GM12878 (cell line): ENCODE results near the gene DPF3. TPM values are rescaled to one million over a fixed set of nuclear protein-coding genes. Genes with fewer than 3 reads are reported as not detected.

Source experiments
- ATAC-seq: fragments of 200-7000 bp; cut with Tn5 transposase; 3 replicates; pipeline ENCODE4 v1.9.1; 2020; ENCODE audit warnings: mild to moderate bottlenecking, moderate library complexity
- BruUV-seq: library from RNA; stranded (reverse); fragments of 400-500 nt; replicated peaks from 2 replicates; lab custom pipeline; 2021; lab: Mats Ljungman, UMichigan
- CTCF ChIA-PET: fragments of 300-600 bp; sonication (Branson Sonifier 250); formaldehyde crosslinking; extraction: SDS; loops from one replicate; lab custom pipeline; 2021; ENCODE audit warnings: inconsistent platforms; lab: Yijun Ruan, JAX
- POLR2A ChIA-PET: fragments of 350-600 bp; formaldehyde crosslinking; extraction: SDS; loops from one replicate; lab custom pipeline; 2021; ENCODE audit warnings: inconsistent platforms; lab: Charles Lee
- RAD21 ChIA-PET: fragments of 300-600 bp; sonication (Branson Sonifier 250); formaldehyde crosslinking; loops from one replicate; lab custom pipeline; 2023; ENCODE audit warnings: antibody characterized with exemption; ENCODE audit not compliant: unreplicated experiment; lab: Charles Lee
- SMC1A ChIA-PET: fragments of 300-600 bp; sonication (Branson Sonifier 250); formaldehyde crosslinking; loops from one replicate; lab custom pipeline; 2023; ENCODE audit not compliant: unreplicated experiment, uncharacterized antibody; lab: Charles Lee
- DNase-seq: peaks from one replicate; pipeline ENCODE4 v3.0.0-alpha.2; 2011; ENCODE audit warnings: low read depth, low spot score
- FAIRE-seq: peaks from 3 replicates; lab custom pipeline; 2011; peaks lifted over from hg19 to GRCh38; lab: Jason Lieb, UNC
- H2AFZ ChIP-seq: 2 replicates; pipeline ENCODE4 v1.6.0; 2011; ENCODE audit warnings: low read depth, low read length, control low read depth; ENCODE audit not compliant: control insufficient read depth
- H3K27ac ChIP-seq: 2 replicates; pipeline ENCODE4 v1.5.1; 2011; ENCODE audit warnings: control low read depth; ENCODE audit not compliant: control insufficient read depth, insufficient read depth
- H3K27me3 ChIP-seq, 2 experiments: replicated peaks in 1 of 2; 2 replicates each; pipeline versions ENCODE4 v1.6.0 to v1.6.1; 2011; ENCODE audit warnings: low read length in 1 of 2; ENCODE audit not compliant: control insufficient read depth in 2 of 2, insufficient read depth in 2 of 2
- H3K36me3 ChIP-seq, 2 experiments: 2 replicates each; pipeline ENCODE4 v1.5.1; 2011; ENCODE audit warnings: low read length in 1 of 2; ENCODE audit not compliant: control insufficient read depth in 2 of 2, insufficient read depth in 2 of 2
- H3K4me1 ChIP-seq: 2 replicates; pipeline ENCODE4 v1.6.1; 2011; ENCODE audit warnings: mild to moderate bottlenecking, low read length, moderate library complexity, mixed read lengths; ENCODE audit not compliant: control insufficient read depth, insufficient read depth
- H3K4me2 ChIP-seq: 2 replicates; pipeline ENCODE4 v1.6.0; 2011; ENCODE audit warnings: control low read depth; ENCODE audit not compliant: control insufficient read depth, insufficient read depth
- H3K4me3 ChIP-seq: fragments of 200-600 bp; sonication (generic); 2 replicates; pipeline ENCODE4 v1.5.1; 2016
- H3K79me2 ChIP-seq: 2 replicates; pipeline ENCODE4 v1.6.0; 2011; ENCODE audit warnings: low read length; ENCODE audit not compliant: control insufficient read depth, insufficient read depth
- H3K9ac ChIP-seq: 2 replicates; pipeline ENCODE4 v1.8.0; 2011; ENCODE audit warnings: low read length, control low read depth, mixed read lengths; ENCODE audit not compliant: control insufficient read depth, insufficient read depth
- H3K9me3 ChIP-seq: replicated peaks from 3 replicates; pipeline ENCODE4 v1.5.1; 2011; ENCODE audit warnings: mild to moderate bottlenecking, low read length; ENCODE audit not compliant: control insufficient read depth, insufficient read depth
- H4K20me1 ChIP-seq: 2 replicates; pipeline ENCODE4 v1.6.0; 2011; ENCODE audit not compliant: control insufficient read depth, insufficient read depth
- BACH1 ChIP-seq: fragments of 450-650 bp; IDR thresholded peaks from 2 replicates; pipeline ENCODE4 v1.6.1; 2017; ENCODE audit warnings: mild to moderate bottlenecking, borderline replicate concordance
- ELK1 ChIP-seq: IDR thresholded peaks from 2 replicates; pipeline ENCODE4 v1.6.1; 2012; ENCODE audit warnings: low read depth, low read length, improper control_type of control experiment
- GATAD2B ChIP-seq: fragments of 450-650 bp; conservative IDR thresholded peaks from 2 replicates; pipeline ENCODE4 v1.6.1; 2017; ENCODE audit warnings: low read depth, mild to moderate bottlenecking, moderate library complexity
- MXI1 ChIP-seq: fragments of 150-350 bp; IDR thresholded peaks from 2 replicates; pipeline ENCODE4 v1.6.1; 2011; ENCODE audit warnings: low read depth, mild to moderate bottlenecking, inconsistent platforms, low read length, improper control_type of control experiment
- NFYB ChIP-seq: IDR thresholded peaks from 2 replicates; pipeline ENCODE4 v1.6.1; 2011; ENCODE audit warnings: low read depth, mild to moderate bottlenecking, low read length, improper control_type of control experiment, moderate library complexity; ENCODE audit not compliant: insufficient read depth
- RELA ChIP-seq: fragments of 450-650 bp; IDR thresholded peaks from 2 replicates; pipeline ENCODE4 v1.8.0; 2014; ENCODE audit warnings: borderline replicate concordance; ENCODE audit not compliant: partially characterized antibody
- SMC3 ChIP-seq: IDR thresholded peaks from 2 replicates; pipeline ENCODE4 v1.6.1; 2011; ENCODE audit warnings: low read length, improper control_type of control experiment, borderline replicate concordance
- SREBF1 ChIP-seq: IDR thresholded peaks from 2 replicates; pipeline ENCODE4 v1.6.1; 2012; ENCODE audit warnings: mild to moderate bottlenecking, low read length
- SREBF2 ChIP-seq: IDR thresholded peaks from 2 replicates; pipeline ENCODE4 v1.6.1; 2012; ENCODE audit warnings: mild to moderate bottlenecking, low read length
- TCF12 ChIP-seq: IDR thresholded peaks from 2 replicates; pipeline ENCODE4 v1.6.1; 2011; ENCODE audit warnings: low read depth, mild to moderate bottlenecking, low read length
- ZNF274 ChIP-seq: IDR thresholded peaks from one replicate; pipeline ENCODE4 v1.8.0; 2011; ENCODE audit not compliant: insufficient read length, insufficient read depth
- ZSCAN29 ChIP-seq: fragments of 450-650 bp; IDR thresholded peaks from 2 replicates; pipeline ENCODE4 v1.6.1; 2017; ENCODE audit warnings: mild to moderate bottlenecking, moderate library complexity
- WGBS: methylation state at CpG from one replicate; pipeline ENCODE4 v1.1.6; 2016; ENCODE audit warnings: low lambda C conversion rate; ENCODE audit not compliant: insufficient replicate concordance, insufficient coverage; ENCODE audit errors: missing lambda C conversion rate; 5-methylcytosine and 5-hydroxymethylcytosine counted together
- in situ Hi-C: fragments of 300-500 bp; cut with MboI; formaldehyde crosslinking; loops from 9 replicates; pipeline ENCODE4 v1.14.3; 2018; ENCODE audit warnings: mixed read lengths
- intact Hi-C: fragments of 100-400 bp; cut with micrococcal nuclease; formaldehyde crosslinking; loops from one replicate; pipeline ENCODE4 v1.14.2; 2022; ENCODE audit not compliant: unreplicated experiment
- polyA plus RNA-seq, 11 experiments: library from polyadenylated mRNA; depleted of rRNA in 4 of 11; unstranded in 6 of 11; stranded (reverse) in 5 of 11; fragments of >200 nt; fragmentation: Nextera tagmentation in 4 of 11; fragmentation: Illumina TruSeq in 1 of 11; extraction: Ambion mirVana in 4 of 11; extraction: Trizol in 1 of 11; gene quantifications; 1 replicate in 1 of 11; 2 replicates in 10 of 11; pipeline versions ENCODE4 v1.2.1 to v1.2.3, GENCODE V29; 2011 to 2016; ENCODE audit warnings: inconsistent platforms in 2 of 11, missing spikeins in 2 of 11, low read depth in 1 of 11
- total RNA-seq, 4 experiments: library from RNA; depleted of rRNA in 3 of 4; stranded (reverse); fragments of >200 nt in 3 of 4; fragmentation: Illumina TruSeq in 1 of 4; extraction: Trizol in 1 of 4; gene quantifications; 2 replicates each; pipeline versions ENCODE4 v1.2.1 to v1.2.3, GENCODE V29; 2013 to 2021

The DPF3 gene
- total and polyA plus RNA-seq, 10 of the 15 experiments (the other 5 are each of a cell fraction or from before 2014, with no cell fraction given): 0.69 to 8.0 (median 2.2) TPM

GRCh38 chr14:72941286-72941985, 47.5 kb upstream of the DPF3 start:
- Histone ChIP-seq H3K27me3 (no peaks in the 10 kb centered on the region), H3K9ac (no peak overlapping the region), H3K4me3 (no peak overlapping the region), H3K9me3 (no peaks in the 10 kb centered on the region), H3K36me3 (peaks cover 22 to 24% of the 10 kb centered on the region in 2 experiments), H3K27ac (no peak overlapping the region), H2AFZ (no peak overlapping the region), H3K79me2 (no peaks in the 10 kb centered on the region), H3K4me1 (no peaks in the 10 kb centered on the region), H3K4me2 (no peak overlapping the region), H4K20me1 (no peaks in the 10 kb centered on the region)
- no peak for ATAC-seq
- no peak for DNase-seq
- in situ Hi-C loops: no loop called here
- ChIA-PET POLR2A (no interaction called here), SMC1A (no interaction called here), RAD21 (no interaction called here), CTCF (interaction anchor here (1.3 kb wide), 1 partner anchor 427 kb away, joined by 3 read pairs; no protein-coding TSS in a partner anchor)
- 85% methylated on average over 12 of the region's 12 CpGs for WGBS
- FAIRE-seq: no peak
- no TSS peak for BruUV-seq
- intact Hi-C loops: no loop called here
- TF ChIP-seq SREBF1 (no peak), TCF12 (no peak), SMC3 (no peak), ZNF274 (no peak), MXI1 (no peak), NFYB (no peak)

- in situ Hi-C loops (no loop called here), intact Hi-C loops (no loop called here)
- POLR2A ChIA-PET: no interaction called here
- RAD21 ChIA-PET: interaction anchor here (1.1 kb wide), 1 partner anchor 9 kb away, joined by 3 read pairs; no protein-coding TSS in a partner anchor
- CTCF ChIA-PET: interaction anchor here (2.7 kb wide), 1 partner anchor 9 kb away, joined by 13 read pairs; no protein-coding TSS in a partner anchor
- H3K9ac ChIP-seq: no peak overlapping the region
- no peak for ATAC-seq
- SMC1A ChIA-PET: interaction anchor here (0.8 kb wide), 1 partner anchor 11 kb away, joined by 3 read pairs; no protein-coding TSS in a partner anchor
- no TSS peak for BruUV-seq
- WGBS: 90% methylated on average over 13 of the region's 13 CpGs
- no peaks in the 10 kb centered on the region for H4K20me1 ChIP-seq
- H2AFZ ChIP-seq: no peak overlapping the region
- no peaks in the 10 kb centered on the region; the same call in 1 of the 2 replicates for H3K79me2 ChIP-seq
- H3K9me3 ChIP-seq: no peaks in the 10 kb centered on the region
- no peak for DNase-seq
- no peak overlapping the region for H3K4me3 ChIP-seq
- H3K4me1 ChIP-seq: no peaks in the 10 kb centered on the region
- TF ChIP-seq SREBF2 (no peak), ZSCAN29 (no peak), GATAD2B (no peak), RELA (no peak), BACH1 (no peak), ELK1 (no peak)
- H3K27me3 ChIP-seq: no peaks in the 10 kb centered on the region
- no peak overlapping the region for H3K4me2 ChIP-seq
- H3K27ac ChIP-seq: no peak overlapping the region
- peaks cover 20 to 24% of the 10 kb centered on the region in 2 experiments for H3K36me3 ChIP-seq
- FAIRE-seq: no peak
Observed at GRCh38 chr14:72939630-72940029, 45.7 kb upstream of the DPF3 start.
